CD14-positive monocyte (primary cell): ENCODE results near the gene ARL17A. TPM values are rescaled to one million over a fixed set of nuclear protein-coding genes. Genes with fewer than 3 reads are reported as not detected.
"Not testable (repeated sequence)": the region's sequence is repeated elsewhere in the genome, so short reads cannot be mapped to it uniquely, and the experiment has no call there.

Source experiments
- DNase-seq, 3 donors: peaks; one replicate each; pipeline ENCODE4 v3.0.0-alpha.2; 2011 to 2022
- H2AFZ ChIP-seq: 2 replicates; pipeline ENCODE4 v1.6.0; 2012; ENCODE audit warnings: mild to moderate bottlenecking, low read depth, low read length, inconsistent platforms; ENCODE audit not compliant: insufficient read depth, poor library complexity, severe bottlenecking
- H3K27ac ChIP-seq, 2 donors: 1 replicate in 1 of 2; 2 replicates in 1 of 2; pipeline ENCODE4 v1.5.1; 2012 to 2013; ENCODE audit warnings: low read length in 2 of 2, control low read depth in 1 of 2, inconsistent platforms in 1 of 2, low read depth in 1 of 2, mild to moderate bottlenecking in 1 of 2
- H3K27me3 ChIP-seq, 2 donors: one replicate each; pipeline versions ENCODE4 v1.6.0 to v1.6.1; 2011 to 2013; ENCODE audit warnings: low read length in 2 of 2; ENCODE audit not compliant: control insufficient read depth in 2 of 2, insufficient read depth in 2 of 2
- H3K36me3 ChIP-seq, 2 donors: replicated peaks in 1 of 2; 1 replicate in 1 of 2; 2 replicates in 1 of 2; pipeline versions ENCODE4 v1.5.1 to v1.6.1; 2012 to 2013; ENCODE audit warnings: low read length in 2 of 2, control low read depth in 1 of 2, inconsistent platforms in 1 of 2, mild to moderate bottlenecking in 1 of 2; ENCODE audit not compliant: insufficient read depth in 2 of 2, control insufficient read depth in 1 of 2
- H3K4me1 ChIP-seq, 2 donors: 1 replicate in 1 of 2; 2 replicates in 1 of 2; pipeline versions ENCODE4 v1.5.1 to v1.6.1; 2012 to 2013; ENCODE audit warnings: low read length in 2 of 2, control low read depth in 1 of 2, inconsistent platforms in 1 of 2, mild to moderate bottlenecking in 1 of 2, moderate library complexity in 1 of 2; ENCODE audit not compliant: insufficient read depth in 2 of 2, control insufficient read depth in 1 of 2
- H3K4me2 ChIP-seq: replicated peaks from 2 replicates; pipeline ENCODE3; 2012; ENCODE audit warnings: low read length, moderate library complexity, mild to moderate bottlenecking; ENCODE audit not compliant: poor library complexity, severe bottlenecking; ENCODE audit errors: extremely low read depth
- H3K4me3 ChIP-seq, 3 experiments: fragments of 200-600 bp in 1 of 3; sonication (generic) in 1 of 3; replicated peaks in 1 of 3; 1 replicate in 2 of 3; 2 replicates in 1 of 3; pipeline ENCODE4 v1.5.1; 2011 to 2013; ENCODE audit warnings: low read length in 3 of 3, mild to moderate bottlenecking in 3 of 3, control low read depth in 2 of 3, low read depth in 2 of 3, inconsistent platforms in 1 of 3, moderate library complexity in 1 of 3
- H3K79me2 ChIP-seq: 2 replicates; pipeline ENCODE4 v1.6.0; 2012; ENCODE audit warnings: mild to moderate bottlenecking, control low read depth, inconsistent platforms, low read length, moderate library complexity; ENCODE audit not compliant: insufficient read depth
- H3K9ac ChIP-seq: 2 replicates; pipeline ENCODE4 v1.6.0; 2017; ENCODE audit warnings: low read length, mild to moderate bottlenecking; ENCODE audit not compliant: insufficient read depth, poor library complexity, severe bottlenecking
- H3K9me3 ChIP-seq, 2 donors: replicated peaks in 1 of 2; 1 replicate in 1 of 2; 2 replicates in 1 of 2; pipeline versions ENCODE4 v1.5.1 to v1.6.1; 2012 to 2013; ENCODE audit warnings: low read length in 2 of 2, control low read depth in 1 of 2; ENCODE audit not compliant: control insufficient read depth in 1 of 2, insufficient read depth in 1 of 2
- H4K20me1 ChIP-seq: 2 replicates; pipeline ENCODE4 v1.6.0; 2012; ENCODE audit warnings: mild to moderate bottlenecking, low read length, control low read depth, moderate library complexity; ENCODE audit not compliant: insufficient read depth
- H3K27ac Mint-ChIP-seq, 7 donors: one replicate each; pipeline ENCODE4 v1.8.0; 2020; ENCODE audit warnings: mild to moderate bottlenecking in 7 of 7, mixed read lengths in 7 of 7, moderate library complexity in 6 of 7, inconsistent platforms in 2 of 7
- H3K27me3 Mint-ChIP-seq, 3 donors: one replicate each; pipeline ENCODE4 v1.8.0; 2021 to 2022; ENCODE audit warnings: low read depth in 3 of 3, mild to moderate bottlenecking in 3 of 3, mixed read lengths in 3 of 3, moderate library complexity in 3 of 3, inconsistent platforms in 1 of 3
- H3K36me3 Mint-ChIP-seq, 2 donors: one replicate each; pipeline ENCODE4 v1.8.0; 2020; ENCODE audit warnings: mixed read lengths in 2 of 2, inconsistent platforms in 1 of 2, mild to moderate bottlenecking in 1 of 2
- H3K4me1 Mint-ChIP-seq: one replicate; pipeline ENCODE4 v1.8.0; 2020; ENCODE audit warnings: mild to moderate bottlenecking, mixed read lengths
- H3K4me3 Mint-ChIP-seq, 2 donors: one replicate each; pipeline ENCODE4 v1.8.0; 2020; ENCODE audit warnings: mild to moderate bottlenecking in 2 of 2, mixed read lengths in 2 of 2, moderate library complexity in 1 of 2
- H3K9me3 Mint-ChIP-seq, 7 donors: one replicate each; pipeline ENCODE4 v1.8.0; 2020 to 2022; ENCODE audit warnings: mixed read lengths in 7 of 7, mild to moderate bottlenecking in 6 of 7, moderate library complexity in 6 of 7, inconsistent platforms in 2 of 7
- WGBS: methylation state at CpG from one replicate; pipeline ENCODE4 v1.1.5; 2013; ENCODE audit warnings: missing lambda C conversion rate; ENCODE audit not compliant: insufficient coverage; 5-methylcytosine and 5-hydroxymethylcytosine counted together
- intact Hi-C, 2 donors: fragments of 100-400 bp; cut with micrococcal nuclease; formaldehyde crosslinking; loops; one replicate each; pipeline versions ENCODE4 v1.15.0 to v1.15.1; 2023
- polyA plus RNA-seq, 3 donors: library from polyadenylated mRNA; depleted of rRNA in 1 of 3; unstranded in 2 of 3; stranded (reverse) in 1 of 3; fragments of 300-500 nt in 2 of 3; fragments of >200 nt in 1 of 3; fragmentation: Illumina TruSeq in 2 of 3; gene quantifications; 1 replicate in 2 of 3; 2 replicates in 1 of 3; pipeline ENCODE4 v1.2.3, GENCODE V29; 2012 to 2021

The ARL17A gene
- polyA plus RNA-seq, 3 donors, result 2.0 to 21.5 (median 2.9) TPM

GRCh38 chr17:46559155-46559554 lies 20.3 kb downstream of the ARL17A start:
- H3K4me1 Mint-ChIP-seq, H2AFZ ChIP-seq, H3K4me3 Mint-ChIP-seq, H3K4me2 ChIP-seq, H3K27me3 ChIP-seq, H3K9me3 Mint-ChIP-seq, DNase-seq, H3K27ac ChIP-seq, intact Hi-C loops, H3K9ac ChIP-seq, H3K36me3 ChIP-seq, H3K4me1 ChIP-seq, H3K36me3 Mint-ChIP-seq, H3K27me3 Mint-ChIP-seq, H3K4me3 ChIP-seq, H4K20me1 ChIP-seq, H3K27ac Mint-ChIP-seq, H3K9me3 ChIP-seq, H3K79me2 ChIP-seq: not testable (repeated sequence)
- no CpG with 5 or more reads among the region's 20 CpGs for WGBS

GRCh38 chr17:46548607-46549006 lies 30.9 kb downstream of the ARL17A start:
- H3K9ac ChIP-seq, intact Hi-C loops, H3K27me3 ChIP-seq, H3K27ac ChIP-seq, H3K79me2 ChIP-seq, H3K27me3 Mint-ChIP-seq, H3K4me3 ChIP-seq, H3K9me3 Mint-ChIP-seq, H3K9me3 ChIP-seq, H3K27ac Mint-ChIP-seq, H3K4me1 ChIP-seq, H4K20me1 ChIP-seq, DNase-seq, H3K4me3 Mint-ChIP-seq, H3K4me2 ChIP-seq, H3K36me3 Mint-ChIP-seq, H2AFZ ChIP-seq, H3K36me3 ChIP-seq, H3K4me1 Mint-ChIP-seq: not testable (repeated sequence)
- WGBS, result 80% methylated on average over 1 of the region's 10 CpGs

- WGBS, result 100% methylated on average over 4 of the region's 22 CpGs
- H3K9me3 Mint-ChIP-seq, H3K27ac Mint-ChIP-seq, H3K27me3 Mint-ChIP-seq, H4K20me1 ChIP-seq, H3K4me1 ChIP-seq, H3K4me2 ChIP-seq, H3K27ac ChIP-seq, H3K36me3 Mint-ChIP-seq, H3K27me3 ChIP-seq, H3K36me3 ChIP-seq, H3K4me3 Mint-ChIP-seq, H3K79me2 ChIP-seq, H2AFZ ChIP-seq, H3K4me3 ChIP-seq, H3K4me1 Mint-ChIP-seq, H3K9ac ChIP-seq, H3K9me3 ChIP-seq, intact Hi-C loops: not testable (repeated sequence)
- peak in 1 of 3 donors; percentile 0 for DNase-seq
Measured at GRCh38 chr17:46534716-46535115, 44.8 kb downstream of the ARL17A start.

GRCh38 chr17:46512168-46512567 lies 67.3 kb downstream of the ARL17A start, which contains the start of gene LRRC37A2:
Gene LRRC37A2, plus strand, starts transcription at chr17:46512468. Its CDS starts 245 bp downstream, at chr17:46512713.
- intact Hi-C loops, H3K4me3 ChIP-seq: not testable (repeated sequence)

More at GRCh38 chr17:46512168-46512567, 67.3 kb downstream of the ARL17A start, which contains the start of gene LRRC37A2:
- H3K27ac ChIP-seq, H3K4me2 ChIP-seq, H3K4me1 ChIP-seq, H3K79me2 ChIP-seq, H3K9me3 Mint-ChIP-seq, H3K9ac ChIP-seq, H3K27me3 ChIP-seq, H3K27ac Mint-ChIP-seq, DNase-seq, H3K4me3 Mint-ChIP-seq, H2AFZ ChIP-seq, H3K36me3 Mint-ChIP-seq, H3K9me3 ChIP-seq, H4K20me1 ChIP-seq, H3K27me3 Mint-ChIP-seq, H3K4me1 Mint-ChIP-seq, H3K36me3 ChIP-seq: not testable (repeated sequence)
- WGBS, result no CpG with 5 or more reads among the region's 11 CpGs
